ENCODE measurements around the gene IGF2BP1.

Gene IGF2BP1

DNA sequence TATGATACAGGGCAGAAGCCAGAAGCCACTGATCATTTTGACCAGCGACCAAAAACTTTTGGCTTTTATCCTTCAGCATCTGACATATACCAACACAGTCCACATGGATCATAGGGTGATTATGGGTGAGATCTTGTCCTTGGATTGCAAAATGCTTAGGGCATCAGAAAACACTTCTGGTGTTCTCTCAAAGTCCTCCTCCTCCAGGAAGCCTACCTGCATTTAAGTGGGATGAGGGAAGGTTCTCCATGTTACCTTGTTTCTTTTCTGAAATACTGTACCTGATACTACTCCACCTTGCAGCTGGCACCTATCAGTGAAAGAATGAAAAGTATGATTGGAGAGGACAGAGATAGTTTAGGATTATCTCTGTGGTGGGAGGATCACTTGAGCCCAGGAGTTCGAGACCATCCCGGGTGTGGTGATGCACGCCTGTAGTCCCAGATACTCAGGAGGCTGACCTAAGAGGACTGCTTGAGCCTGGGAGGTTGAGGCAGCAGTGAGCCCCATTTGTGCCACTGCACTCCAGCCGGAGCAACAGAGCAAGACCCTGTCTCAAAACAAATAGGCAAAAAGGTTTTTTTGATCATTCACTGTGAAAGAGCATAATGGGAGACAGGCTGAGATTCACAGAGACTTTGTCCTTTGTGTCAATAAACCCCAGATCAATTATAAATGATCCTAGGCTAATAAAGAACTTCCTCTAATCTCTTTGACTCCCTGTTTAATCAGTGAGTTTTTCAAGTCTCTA, 88.6 kb downstream of the IGF2BP1 start:
- H3K4me3 ChIP-seq (replicated peaks; ENCODE audit: low read depth, low read length) = no peak overlapping the region
- TF ChIP-seq, protein P1, sequence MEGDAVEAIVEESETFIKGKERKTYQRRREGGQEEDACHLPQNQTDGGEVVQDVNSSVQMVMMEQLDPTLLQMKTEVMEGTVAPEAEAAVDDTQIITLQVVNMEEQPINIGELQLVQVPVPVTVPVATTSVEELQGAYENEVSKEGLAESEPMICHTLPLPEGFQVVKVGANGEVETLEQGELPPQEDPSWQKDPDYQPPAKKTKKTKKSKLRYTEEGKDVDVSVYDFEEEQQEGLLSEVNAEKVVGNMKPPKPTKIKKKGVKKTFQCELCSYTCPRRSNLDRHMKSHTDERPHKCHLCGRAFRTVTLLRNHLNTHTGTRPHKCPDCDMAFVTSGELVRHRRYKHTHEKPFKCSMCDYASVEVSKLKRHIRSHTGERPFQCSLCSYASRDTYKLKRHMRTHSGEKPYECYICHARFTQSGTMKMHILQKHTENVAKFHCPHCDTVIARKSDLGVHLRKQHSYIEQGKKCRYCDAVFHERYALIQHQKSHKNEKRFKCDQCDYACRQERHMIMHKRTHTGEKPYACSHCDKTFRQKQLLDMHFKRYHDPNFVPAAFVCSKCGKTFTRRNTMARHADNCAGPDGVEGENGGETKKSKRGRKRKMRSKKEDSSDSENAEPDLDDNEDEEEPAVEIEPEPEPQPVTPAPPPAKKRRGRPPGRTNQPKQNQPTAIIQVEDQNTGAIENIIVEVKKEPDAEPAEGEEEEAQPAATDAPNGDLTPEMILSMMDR (IDR thresholded peaks at IDR 0.05; ENCODE audit: low read depth, low read length, missing control alignments) = no peak
- no peak for DNase-seq (ENCODE audit: extremely low read depth, low read depth)

DNA sequence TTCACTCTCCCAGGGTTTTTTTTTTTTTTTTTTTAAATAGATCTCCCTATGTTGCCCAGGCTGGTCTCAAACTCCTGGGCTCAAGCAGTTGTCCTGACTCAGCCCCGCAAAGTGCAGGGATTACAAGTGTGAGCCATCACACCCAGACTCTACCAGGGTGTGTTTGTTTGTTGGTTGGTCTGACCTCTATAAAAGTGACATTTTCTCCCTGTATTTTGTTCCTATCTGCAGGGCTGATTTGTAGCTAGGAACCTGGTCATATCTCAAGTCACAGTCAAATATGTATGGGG, 89.1 kb downstream of the IGF2BP1 start:
- no peak for DNase-seq (ENCODE audit: extremely low read depth, low read depth)
- TF ChIP-seq, protein P1 (IDR thresholded peaks at IDR 0.05; ENCODE audit: low read depth, low read length, missing control alignments) = no peak
- H3K4me3 ChIP-seq (replicated peaks; ENCODE audit: low read depth, low read length) = no peak overlapping the region

DNA sequence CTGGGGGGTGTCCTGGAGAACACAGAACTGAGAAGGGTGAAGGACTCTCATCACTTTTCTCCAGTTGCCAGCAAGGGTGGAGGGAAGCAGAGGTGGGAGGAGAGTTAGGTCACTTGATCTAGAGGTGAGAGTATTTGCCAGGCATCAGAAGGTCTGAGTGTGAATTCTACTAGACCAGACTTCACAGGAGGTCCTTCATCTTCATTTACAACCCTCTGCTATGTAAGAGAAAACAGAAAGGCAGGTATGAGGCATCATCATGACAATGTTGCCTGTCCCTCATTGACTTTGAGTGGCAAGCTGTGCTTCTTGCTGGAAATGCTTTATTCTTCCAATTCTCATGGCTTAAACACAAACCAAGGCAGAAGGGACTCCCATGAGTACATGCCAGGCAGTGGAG, 89.5 kb downstream of the IGF2BP1 start:
- no peak for DNase-seq (ENCODE audit: extremely low read depth, low read depth)
- no peak overlapping the region for H3K4me3 ChIP-seq (replicated peaks; ENCODE audit: low read depth, low read length)
- TF ChIP-seq, protein P1 (IDR thresholded peaks at IDR 0.05; ENCODE audit: low read depth, low read length, missing control alignments) = no peak

DNA sequence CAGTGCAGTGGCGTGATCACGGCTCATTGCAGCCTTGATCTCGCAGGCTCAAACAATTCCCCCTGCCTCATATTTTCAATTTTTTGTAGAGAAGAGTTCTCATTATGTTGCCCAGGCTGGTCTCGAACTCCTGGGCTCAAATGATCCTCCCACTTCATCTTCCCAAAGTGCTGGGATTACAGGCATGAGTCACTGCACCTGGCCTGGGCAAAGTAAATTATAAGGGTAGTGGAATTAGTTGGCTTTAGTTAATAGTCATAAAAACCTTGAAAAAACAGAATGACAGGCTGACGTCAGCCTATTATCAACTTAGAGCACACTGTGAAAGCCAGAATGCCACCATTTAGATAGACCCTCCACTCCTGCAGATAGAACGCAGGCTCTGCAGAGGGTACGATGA, 91.9 kb downstream of the IGF2BP1 start:
- H3K4me3 ChIP-seq (replicated peaks; ENCODE audit: low read depth, low read length) = no peak overlapping the region
- DNase-seq (ENCODE audit: extremely low read depth, low read depth) = no peak
- TF ChIP-seq, protein P1 (IDR thresholded peaks at IDR 0.05; ENCODE audit: low read depth, low read length, missing control alignments) = no peak

DNA sequence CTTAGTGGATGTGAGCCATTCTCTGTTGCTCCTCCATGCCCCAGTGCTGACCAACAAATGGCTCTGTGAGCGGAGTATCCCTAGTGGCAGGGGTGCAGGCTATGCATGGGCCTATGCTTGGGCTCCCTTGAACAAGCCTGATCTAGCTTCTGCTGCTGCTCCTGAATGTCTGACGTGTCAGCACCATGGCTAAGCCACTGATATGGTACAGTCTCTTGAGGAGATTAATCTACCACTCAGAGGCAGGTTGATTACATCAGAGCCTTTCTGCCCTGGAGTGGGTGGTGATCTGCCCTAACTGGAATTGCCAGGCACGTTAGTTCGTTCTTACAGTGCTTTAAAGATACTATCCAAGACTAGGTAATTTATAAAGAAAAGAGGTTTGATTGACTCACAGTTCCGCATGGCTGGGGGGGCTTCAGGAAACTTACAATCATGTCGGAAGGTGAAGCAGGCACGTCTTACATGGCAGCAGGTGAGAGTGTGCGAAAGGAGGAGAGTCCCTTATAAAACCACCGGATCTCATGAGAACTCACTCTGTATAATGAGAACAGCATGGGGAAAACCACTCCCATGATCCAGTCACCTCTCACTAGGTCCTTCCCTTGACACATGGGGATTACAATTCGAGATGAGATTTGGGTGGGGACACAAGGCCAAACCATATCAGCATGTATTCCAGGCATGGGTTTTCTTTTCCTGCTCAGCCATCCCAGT, 93.9 kb downstream of the IGF2BP1 start:
- no peak for DNase-seq (ENCODE audit: extremely low read depth, low read depth)
- TF ChIP-seq, protein P1 (IDR thresholded peaks at IDR 0.05; ENCODE audit: low read depth, low read length, missing control alignments) = no peak
- no peak overlapping the region for H3K4me3 ChIP-seq (replicated peaks; ENCODE audit: low read depth, low read length)

DNA sequence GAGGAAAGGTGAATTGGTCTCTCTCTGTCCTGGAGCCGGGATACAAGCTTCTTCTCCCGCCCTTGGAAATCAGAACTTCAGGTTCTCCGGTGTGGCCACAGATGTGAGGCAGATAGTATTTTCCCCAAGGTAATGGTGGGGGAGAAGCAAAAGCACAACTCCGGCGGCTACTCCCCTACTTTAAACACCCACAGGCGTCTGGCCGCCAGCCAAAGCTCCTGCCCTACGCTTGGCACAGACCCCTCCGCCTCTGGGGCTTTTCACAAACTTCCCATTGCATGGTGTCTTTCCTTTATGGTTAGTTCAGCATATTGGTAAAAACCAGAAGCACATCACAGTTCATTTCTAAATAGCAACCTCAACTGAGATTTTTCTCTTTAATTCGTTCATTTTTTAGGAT, 95.9 kb downstream of the IGF2BP1 start:
- TF ChIP-seq, protein P1 (IDR thresholded peaks at IDR 0.05; ENCODE audit: low read depth, low read length, missing control alignments) = no peak
- no peak for DNase-seq (ENCODE audit: extremely low read depth, low read depth)
- no peak overlapping the region for H3K4me3 ChIP-seq (replicated peaks; ENCODE audit: low read depth, low read length)
